NCI-H524 treated with DMSO at 0.1 percent for 48 hours (cell line): ENCODE data around the gene PDF.

ENCODE experiments used
- DNase-seq: peaks from one replicate; lab custom pipeline; 2025; lab: John Stamatoyannopoulos, UW

Gene PDF

GRCh38 chr16:69277413-69277812 lies 53.0 kb downstream of the PDF start:
- DNase-seq: no peak
